Anterior cingulate cortex (tissue), 58 donors: Measurements from ENCODE around the gene COMMD3.
A peak's percentile ranks its signal among the peaks of the same experiment; 100 is the strongest.
"Not testable (repeated sequence)": the region's sequence is repeated elsewhere in the genome, so short reads cannot be mapped to it uniquely, and the experiment has no call there.

Source experiments
- DNase-seq, 58 donors: peaks; one replicate each; lab custom pipeline; 2025; lab: John Stamatoyannopoulos, UW

COMMD3 gene

DNA sequence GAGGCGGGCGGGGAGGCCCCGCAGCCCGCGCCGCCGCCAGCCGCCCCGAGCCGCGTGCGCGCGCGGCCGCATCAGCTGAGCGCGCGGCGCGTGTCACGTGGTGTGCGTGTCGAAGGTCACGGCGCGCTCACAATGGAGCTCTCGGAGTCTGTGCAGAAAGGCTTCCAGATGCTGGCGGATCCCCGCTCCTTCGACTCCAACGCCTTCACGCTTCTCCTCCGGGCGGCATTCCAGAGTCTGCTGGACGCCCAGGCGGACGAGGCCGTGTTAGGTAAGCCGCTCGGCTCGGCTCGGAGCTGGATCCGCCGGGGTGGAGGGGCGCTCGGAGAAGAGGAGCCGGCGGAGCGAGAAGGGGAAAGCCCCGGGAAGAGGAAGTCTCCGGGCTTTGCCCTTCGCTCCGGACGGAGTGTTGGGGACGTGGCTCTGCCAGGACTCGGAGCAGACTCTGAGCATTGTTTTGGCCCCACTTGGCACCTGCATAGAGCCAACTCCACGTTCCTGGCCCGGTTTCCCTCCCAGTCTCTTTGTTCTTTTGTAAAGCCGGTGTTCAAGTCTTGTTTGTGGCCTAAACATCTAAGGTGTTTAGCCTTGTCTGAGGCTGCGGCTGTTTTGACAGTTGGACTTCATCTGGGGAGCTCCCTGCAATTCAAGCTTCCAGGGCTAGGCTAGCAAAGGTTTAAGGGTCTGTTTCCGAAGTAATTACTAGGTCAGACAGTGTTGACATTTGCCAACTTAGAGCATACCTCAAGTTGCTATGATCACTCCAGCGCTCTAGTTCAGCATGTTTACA is at the start of gene COMMD3:
Gene COMMD3 (plus strand): TSS at position 103 of the 790 bp plus-strand sequence. CDS start 30 bp downstream, at position 133.
- peak in 57 of 58 donors; percentile 20 to 91 (median 84) for DNase-seq

GRCh38 chr10:22268503-22268902 is 47.7 kb upstream of the COMMD3 start:
- DNase-seq: no peak

- DNase-seq: no peak
Measured at GRCh38 chr10:22271786-22272185, 44.4 kb upstream of the COMMD3 start.

DNA sequence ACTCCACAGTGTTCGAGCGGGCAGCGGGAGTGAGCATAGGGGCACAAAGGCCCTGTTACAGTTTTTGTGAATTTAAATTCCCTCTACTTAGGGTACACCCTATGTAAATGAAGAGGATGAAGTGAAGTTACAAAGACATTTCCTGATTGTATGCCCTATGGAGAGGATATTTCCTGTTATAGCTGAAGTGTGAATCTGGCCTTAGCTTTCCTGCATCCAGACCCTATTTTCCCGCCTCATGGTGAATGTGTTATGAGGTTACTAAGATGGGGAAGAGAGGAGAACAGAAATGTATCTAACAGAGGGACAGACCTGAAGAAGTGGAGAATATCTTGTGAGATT is 37.8 kb upstream of the COMMD3 start:
- no peak for DNase-seq

DNA sequence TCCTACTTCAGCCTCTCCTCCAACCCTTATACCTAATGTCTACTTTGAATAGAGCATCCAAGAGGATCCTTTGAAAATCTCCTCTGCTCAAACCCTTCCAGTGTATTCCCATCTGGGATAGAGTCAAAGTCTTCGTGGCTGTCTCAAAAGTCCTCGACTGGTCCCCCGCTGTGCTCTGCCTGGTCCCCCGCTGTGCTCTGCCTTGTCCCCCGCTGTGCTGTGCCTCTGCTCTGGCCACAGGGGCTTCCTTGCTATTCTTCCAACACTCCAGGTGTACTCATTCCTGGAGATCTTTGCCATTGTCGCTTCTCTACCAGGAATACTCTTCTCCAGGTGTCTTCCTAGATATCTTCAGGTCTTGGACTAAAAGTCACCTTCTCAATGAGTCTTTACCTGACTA is 36.1 kb upstream of the COMMD3 start:
- no peak for DNase-seq

DNA sequence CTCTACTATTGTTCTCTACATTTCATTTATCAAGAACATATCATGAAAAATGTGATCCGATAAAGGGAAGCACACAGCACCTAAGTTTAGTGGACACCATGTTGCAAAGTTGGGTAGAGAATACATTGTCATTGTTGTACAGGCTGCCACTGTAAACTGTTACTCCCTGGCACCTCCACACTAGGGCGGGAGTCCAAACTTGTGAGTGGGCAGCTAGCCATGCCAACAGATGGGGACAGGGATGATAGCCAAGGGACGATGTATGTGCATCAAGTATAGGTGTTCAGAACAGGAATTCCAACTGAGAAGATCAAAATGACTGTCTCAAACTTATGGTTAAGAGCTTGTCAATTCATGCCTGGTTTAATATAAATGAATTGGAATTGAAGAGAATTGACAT is 31.1 kb upstream of the COMMD3 start:
- peak in 11 of 58 donors; percentile 0 to 15 (median 1) for DNase-seq

DNA sequence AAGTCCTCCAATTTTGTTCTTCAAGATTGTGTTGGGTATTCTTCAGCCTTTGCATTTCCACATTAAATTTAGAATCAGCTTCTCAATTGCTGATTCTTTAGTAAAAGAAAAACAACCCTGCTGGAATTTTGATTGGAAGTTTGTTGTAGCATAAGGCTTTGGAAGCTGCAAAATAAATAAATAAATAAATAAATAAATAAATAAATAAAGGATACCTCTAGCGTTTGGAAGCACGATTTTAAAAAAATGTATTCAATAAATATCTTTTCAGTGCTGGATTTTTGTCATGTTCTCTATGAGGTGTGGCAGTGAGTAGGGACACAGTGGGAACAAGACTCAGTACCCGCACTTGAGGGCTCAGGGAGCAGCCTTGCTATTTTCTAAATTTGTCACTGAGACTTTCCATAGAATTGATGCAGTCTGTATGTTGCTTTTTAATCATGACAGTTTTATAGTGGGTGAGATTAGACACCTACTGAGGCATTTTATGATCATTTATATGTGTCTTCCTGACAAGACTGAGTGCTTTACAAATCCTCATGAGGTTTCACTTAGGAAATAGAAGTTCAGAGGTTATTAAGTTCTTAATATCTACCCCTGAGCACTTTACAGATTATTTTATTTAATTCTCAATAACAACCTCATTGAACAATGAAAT is 22.3 kb upstream of the COMMD3 start:
- DNase-seq: no peak

- DNase-seq: no peak
Measured at GRCh38 chr10:22294694-22295093, 21.5 kb upstream of the COMMD3 start.

- DNase-seq: no peak
Measured at GRCh38 chr10:22301193-22301592, 15.0 kb upstream of the COMMD3 start.

GRCh38 chr10:22303461-22303860 is 12.7 kb upstream of the COMMD3 start:
- no peak for DNase-seq

GRCh38 chr10:22305721-22306120 is 10.5 kb upstream of the COMMD3 start:
- DNase-seq: no peak

GRCh38 chr10:22308390-22308789 is 7.8 kb upstream of the COMMD3 start:
- DNase-seq: no peak

DNA sequence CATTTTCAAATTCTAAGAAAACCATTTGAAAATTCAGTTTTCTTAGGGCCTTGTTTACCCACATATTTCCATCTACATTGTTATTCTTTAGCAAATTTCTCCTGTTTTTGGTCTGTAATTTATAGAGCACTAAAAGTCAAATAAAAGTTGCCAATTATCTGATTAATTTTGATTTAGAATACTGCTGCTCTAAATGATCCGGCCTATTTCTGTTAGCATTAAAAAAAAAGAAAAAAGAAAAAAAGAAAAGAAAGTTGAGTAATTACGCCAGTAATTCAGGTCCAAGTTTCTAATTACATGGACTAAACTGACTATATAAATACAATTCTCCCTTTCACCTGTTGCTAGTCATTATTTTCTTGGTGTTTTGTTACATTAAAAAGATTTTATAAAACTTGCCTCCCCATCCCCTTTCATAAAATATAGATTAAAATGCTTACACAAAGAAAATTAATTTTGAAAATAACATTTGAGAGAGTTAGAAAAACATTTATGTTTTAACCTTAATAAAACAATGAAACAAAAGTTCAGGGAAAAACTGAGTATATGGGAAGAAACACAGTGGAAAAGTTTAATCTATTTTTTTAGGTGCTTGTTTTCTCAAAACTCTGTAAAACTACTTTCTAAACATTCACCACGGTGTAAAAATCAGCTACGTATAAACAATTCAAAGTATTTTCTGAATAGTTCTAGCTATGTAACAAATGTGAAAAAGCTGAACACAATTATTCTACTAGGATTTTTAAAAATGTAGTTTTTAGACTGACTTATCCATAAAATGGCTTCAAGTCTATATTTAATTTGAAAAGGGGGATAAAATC is 6.8 kb upstream of the COMMD3 start:
- no peak for DNase-seq

DNA sequence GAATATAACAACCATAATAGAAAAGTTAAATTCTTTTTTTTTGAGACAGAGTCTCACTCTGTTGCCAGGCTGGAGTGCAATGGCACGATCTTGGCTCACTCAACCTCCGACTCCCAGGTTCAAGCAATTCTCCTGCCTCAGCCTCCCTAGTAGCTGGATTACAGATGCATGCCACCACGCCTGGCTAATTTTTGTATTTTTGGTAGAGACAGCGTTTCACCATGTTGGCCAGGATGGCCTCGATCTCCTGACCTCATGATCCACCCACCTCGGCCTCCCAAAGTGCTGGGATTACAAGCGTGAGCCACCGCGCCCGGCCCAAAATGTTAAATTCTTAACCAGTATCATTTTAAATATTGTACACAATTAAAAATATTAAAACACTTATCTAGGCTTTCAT is 6.2 kb upstream of the COMMD3 start:
- not testable (repeated sequence) for DNase-seq

GRCh38 chr10:22310928-22311327 is 5.3 kb upstream of the COMMD3 start:
- no peak for DNase-seq

GRCh38 chr10:22314852-22315251 is 1.3 kb upstream of the COMMD3 start:
- no peak for DNase-seq

- peak in 4 of 58 donors; percentile 68 to 75 (median 72) for DNase-seq
Measured at GRCh38 chr10:22315455-22316285, 518 bp upstream of the COMMD3 start.

GRCh38 chr10:22317076-22317370 is 835 bp downstream of the COMMD3 start:
- DNase-seq: peak in 1 of 58 donors; percentile 36

- DNase-seq: no peak
Measured at GRCh38 chr10:22317771-22318565, 1.8 kb downstream of the COMMD3 start.

- DNase-seq: no peak
Measured at GRCh38 chr10:22318772-22319171, 2.6 kb downstream of the COMMD3 start.
